ENCODE measurements around the gene NEURL3.
A peak's percentile ranks its signal among the peaks of the same experiment; 100 is the strongest.

The NEURL3 gene

GRCh38 chr2:96539215-96539920 lies 34.2 kb upstream of the NEURL3 start:
- DNase-seq: no peak

GRCh38 chr2:96538487-96539214 lies 33.5 kb upstream of the NEURL3 start:
- DNase-seq: no peak

GRCh38 chr2:96537734-96538486 lies 32.8 kb upstream of the NEURL3 start:
- DNase-seq: no peak

GRCh38 chr2:96537066-96537733 lies 32.0 kb upstream of the NEURL3 start:
- DNase-seq: no peak

- peak; percentile 41 for DNase-seq
Measured at GRCh38 chr2:96536445-96537065, 31.4 kb upstream of the NEURL3 start, which contains the start of gene ARID5A. ARID5A (plus strand) TSS chr2:96536752; CDS start chr2:96536827, 75 bp downstream.

- no peak for DNase-seq
Measured at GRCh38 chr2:96535331-96535730, 30.2 kb upstream of the NEURL3 start.

- DNase-seq: peak; percentile 56
Measured at GRCh38 chr2:96534701-96535181, 29.6 kb upstream of the NEURL3 start.

- no peak for DNase-seq
Measured at GRCh38 chr2:96534141-96534540, 29.0 kb upstream of the NEURL3 start.

- DNase-seq: no peak
Measured at GRCh38 chr2:96533292-96534073, 28.3 kb upstream of the NEURL3 start.

- no peak for DNase-seq
Measured at GRCh38 chr2:96532641-96533291, 27.6 kb upstream of the NEURL3 start.

GRCh38 chr2:96531872-96532505 lies 26.8 kb upstream of the NEURL3 start:
- DNase-seq: peak; percentile 88

- DNase-seq: no peak
Measured at GRCh38 chr2:96531366-96531765, 26.2 kb upstream of the NEURL3 start.

GRCh38 chr2:96530474-96531357 lies 25.6 kb upstream of the NEURL3 start:
- DNase-seq: no peak

GRCh38 chr2:96530144-96530430 lies 24.9 kb upstream of the NEURL3 start:
- DNase-seq: no peak

- no peak for DNase-seq
Measured at GRCh38 chr2:96529376-96530143, 24.4 kb upstream of the NEURL3 start.

- DNase-seq: no peak
Measured at GRCh38 chr2:96528700-96529375, 23.7 kb upstream of the NEURL3 start.

GRCh38 chr2:96528006-96528699 lies 23.0 kb upstream of the NEURL3 start:
- DNase-seq: no peak
